ENCODE measurements around the gene CHD6.

CHD6 gene

DNA sequence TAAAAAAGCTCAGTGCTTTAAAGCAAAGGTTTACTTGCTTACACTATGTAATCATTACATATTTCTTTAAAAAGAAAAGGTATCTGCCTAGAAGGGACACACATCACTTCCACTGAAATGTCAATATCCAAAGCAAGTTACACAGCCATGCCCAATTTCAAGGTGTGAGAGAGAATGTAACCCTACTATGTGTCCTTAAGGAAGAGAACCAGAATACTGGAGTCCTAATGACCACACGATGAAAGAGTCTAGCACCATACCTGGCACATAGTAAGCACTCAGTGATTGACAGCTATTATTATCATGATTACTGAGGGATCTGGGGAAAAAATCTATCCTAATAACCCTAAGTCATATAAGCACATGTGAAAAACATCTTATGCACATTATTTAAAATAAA is 10.4 kb downstream of the CHD6 start (continued):
- TF ChIP-seq CSDC2 (CRISPR knock-in tag; IDR thresholded peaks at IDR 0.05) (no peak), ISL1 (CRISPR knock-in tag; IDR thresholded peaks at IDR 0.05) (no peak)

DNA sequence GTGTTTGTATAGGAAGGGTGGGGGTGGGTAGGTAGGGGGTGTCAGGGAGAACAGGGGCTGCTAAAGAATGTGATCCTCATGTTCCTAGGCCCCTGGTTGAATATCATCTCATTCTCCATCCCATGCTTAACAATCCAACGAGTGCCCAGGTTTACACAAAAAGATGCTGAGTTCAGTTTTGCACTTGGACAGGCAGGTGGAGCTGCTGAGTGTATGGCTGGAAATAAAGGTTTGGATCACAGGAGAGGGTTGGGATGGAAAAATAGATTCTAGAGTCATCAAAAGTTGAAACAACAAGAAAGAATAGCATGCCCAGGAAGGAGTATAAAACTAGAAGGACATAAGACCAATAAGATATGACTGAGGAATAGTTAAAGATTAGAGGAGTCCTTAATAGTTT is 14.2 kb downstream of the CHD6 start:
- no peak for ATAC-seq
- TF ChIP-seq SNAI2 (CRISPR knock-in tag; IDR thresholded peaks at IDR 0.05) (no peak), TCF4 (CRISPR knock-in tag; IDR thresholded peaks at IDR 0.05; ENCODE audit: borderline replicate concordance) (no peak), ZNF70 (CRISPR knock-in tag; IDR thresholded peaks at IDR 0.05) (no peak), GLIS3 (CRISPR knock-in tag; IDR thresholded peaks at IDR 0.05) (no peak), ZFP3 (CRISPR knock-in tag; IDR thresholded peaks at IDR 0.05) (no peak), ZNF565 (CRISPR knock-in tag; conservative IDR thresholded peaks at IDR 0.05; ENCODE audit: low read depth) (no peak), OSR1 (CRISPR knock-in tag; IDR thresholded peaks at IDR 0.05) (no peak)
- TF ChIP-seq, protein P1, sequence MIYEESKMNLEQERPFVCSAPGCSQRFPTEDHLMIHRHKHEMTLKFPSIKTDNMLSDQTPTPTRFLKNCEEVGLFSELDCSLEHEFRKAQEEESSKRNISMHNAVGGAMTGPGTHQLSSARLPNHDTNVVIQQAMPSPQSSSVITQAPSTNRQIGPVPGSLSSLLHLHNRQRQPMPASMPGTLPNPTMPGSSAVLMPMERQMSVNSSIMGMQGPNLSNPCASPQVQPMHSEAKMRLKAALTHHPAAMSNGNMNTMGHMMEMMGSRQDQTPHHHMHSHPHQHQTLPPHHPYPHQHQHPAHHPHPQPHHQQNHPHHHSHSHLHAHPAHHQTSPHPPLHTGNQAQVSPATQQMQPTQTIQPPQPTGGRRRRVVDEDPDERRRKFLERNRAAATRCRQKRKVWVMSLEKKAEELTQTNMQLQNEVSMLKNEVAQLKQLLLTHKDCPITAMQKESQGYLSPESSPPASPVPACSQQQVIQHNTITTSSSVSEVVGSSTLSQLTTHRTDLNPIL (CRISPR knock-in tag; IDR thresholded peaks at IDR 0.05; ENCODE audit: low read depth): no peak
- TF ChIP-seq, protein P2, sequence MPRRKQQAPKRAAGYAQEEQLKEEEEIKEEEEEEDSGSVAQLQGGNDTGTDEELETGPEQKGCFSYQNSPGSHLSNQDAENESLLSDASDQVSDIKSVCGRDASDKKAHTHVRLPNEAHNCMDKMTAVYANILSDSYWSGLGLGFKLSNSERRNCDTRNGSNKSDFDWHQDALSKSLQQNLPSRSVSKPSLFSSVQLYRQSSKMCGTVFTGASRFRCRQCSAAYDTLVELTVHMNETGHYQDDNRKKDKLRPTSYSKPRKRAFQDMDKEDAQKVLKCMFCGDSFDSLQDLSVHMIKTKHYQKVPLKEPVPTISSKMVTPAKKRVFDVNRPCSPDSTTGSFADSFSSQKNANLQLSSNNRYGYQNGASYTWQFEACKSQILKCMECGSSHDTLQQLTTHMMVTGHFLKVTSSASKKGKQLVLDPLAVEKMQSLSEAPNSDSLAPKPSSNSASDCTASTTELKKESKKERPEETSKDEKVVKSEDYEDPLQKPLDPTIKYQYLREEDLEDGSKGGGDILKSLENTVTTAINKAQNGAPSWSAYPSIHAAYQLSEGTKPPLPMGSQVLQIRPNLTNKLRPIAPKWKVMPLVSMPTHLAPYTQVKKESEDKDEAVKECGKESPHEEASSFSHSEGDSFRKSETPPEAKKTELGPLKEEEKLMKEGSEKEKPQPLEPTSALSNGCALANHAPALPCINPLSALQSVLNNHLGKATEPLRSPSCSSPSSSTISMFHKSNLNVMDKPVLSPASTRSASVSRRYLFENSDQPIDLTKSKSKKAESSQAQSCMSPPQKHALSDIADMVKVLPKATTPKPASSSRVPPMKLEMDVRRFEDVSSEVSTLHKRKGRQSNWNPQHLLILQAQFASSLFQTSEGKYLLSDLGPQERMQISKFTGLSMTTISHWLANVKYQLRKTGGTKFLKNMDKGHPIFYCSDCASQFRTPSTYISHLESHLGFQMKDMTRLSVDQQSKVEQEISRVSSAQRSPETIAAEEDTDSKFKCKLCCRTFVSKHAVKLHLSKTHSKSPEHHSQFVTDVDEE (CRISPR knock-in tag; IDR thresholded peaks at IDR 0.05): no peak
- TF ChIP-seq, protein P3, sequence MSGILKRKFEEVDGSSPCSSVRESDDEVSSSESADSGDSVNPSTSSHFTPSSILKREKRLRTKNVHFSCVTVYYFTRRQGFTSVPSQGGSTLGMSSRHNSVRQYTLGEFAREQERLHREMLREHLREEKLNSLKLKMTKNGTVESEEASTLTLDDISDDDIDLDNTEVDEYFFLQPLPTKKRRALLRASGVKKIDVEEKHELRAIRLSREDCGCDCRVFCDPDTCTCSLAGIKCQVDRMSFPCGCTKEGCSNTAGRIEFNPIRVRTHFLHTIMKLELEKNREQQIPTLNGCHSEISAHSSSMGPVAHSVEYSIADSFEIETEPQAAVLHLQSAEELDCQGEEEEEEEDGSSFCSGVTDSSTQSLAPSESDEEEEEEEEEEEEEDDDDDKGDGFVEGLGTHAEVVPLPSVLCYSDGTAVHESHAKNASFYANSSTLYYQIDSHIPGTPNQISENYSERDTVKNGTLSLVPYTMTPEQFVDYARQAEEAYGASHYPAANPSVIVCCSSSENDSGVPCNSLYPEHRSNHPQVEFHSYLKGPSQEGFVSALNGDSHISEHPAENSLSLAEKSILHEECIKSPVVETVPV (CRISPR knock-in tag; IDR thresholded peaks at IDR 0.05): no peak

DNA sequence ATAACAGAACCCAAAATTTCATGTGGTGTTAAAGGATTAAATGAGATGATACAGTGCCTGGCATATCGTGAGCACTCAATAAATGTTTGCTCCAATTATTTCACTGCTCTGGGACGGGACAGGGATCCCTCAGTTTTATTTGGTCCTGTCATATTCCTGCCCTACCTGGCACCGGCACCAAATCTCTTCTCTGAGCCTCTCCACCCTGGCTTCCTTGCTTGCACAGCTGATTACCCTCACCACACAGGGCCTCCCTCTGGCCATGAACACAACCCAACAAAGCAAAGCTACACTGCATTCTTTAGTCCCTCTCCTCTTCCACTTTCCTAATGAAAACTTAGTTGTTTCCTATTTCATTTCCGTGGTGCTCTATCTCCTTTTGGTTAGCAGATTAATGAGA is 16.4 kb downstream of the CHD6 start:
- no peak for ATAC-seq
- no peak for TF ChIP-seq PPARA (CRISPR knock-in tag; IDR thresholded peaks at IDR 0.05; ENCODE audit: borderline replicate concordance)
- no peak for TF ChIP-seq BACH2 (CRISPR knock-in tag; IDR thresholded peaks at IDR 0.05; ENCODE audit: borderline replicate concordance)
- TF ChIP-seq ARNTL (CRISPR knock-in tag; IDR thresholded peaks at IDR 0.05; ENCODE audit: borderline replicate concordance, low read depth): no peak
- TF ChIP-seq OSR1 (CRISPR knock-in tag; IDR thresholded peaks at IDR 0.05): no peak
- no peak for TF ChIP-seq ZFP3 (CRISPR knock-in tag; IDR thresholded peaks at IDR 0.05)
- TF ChIP-seq, protein P4, sequence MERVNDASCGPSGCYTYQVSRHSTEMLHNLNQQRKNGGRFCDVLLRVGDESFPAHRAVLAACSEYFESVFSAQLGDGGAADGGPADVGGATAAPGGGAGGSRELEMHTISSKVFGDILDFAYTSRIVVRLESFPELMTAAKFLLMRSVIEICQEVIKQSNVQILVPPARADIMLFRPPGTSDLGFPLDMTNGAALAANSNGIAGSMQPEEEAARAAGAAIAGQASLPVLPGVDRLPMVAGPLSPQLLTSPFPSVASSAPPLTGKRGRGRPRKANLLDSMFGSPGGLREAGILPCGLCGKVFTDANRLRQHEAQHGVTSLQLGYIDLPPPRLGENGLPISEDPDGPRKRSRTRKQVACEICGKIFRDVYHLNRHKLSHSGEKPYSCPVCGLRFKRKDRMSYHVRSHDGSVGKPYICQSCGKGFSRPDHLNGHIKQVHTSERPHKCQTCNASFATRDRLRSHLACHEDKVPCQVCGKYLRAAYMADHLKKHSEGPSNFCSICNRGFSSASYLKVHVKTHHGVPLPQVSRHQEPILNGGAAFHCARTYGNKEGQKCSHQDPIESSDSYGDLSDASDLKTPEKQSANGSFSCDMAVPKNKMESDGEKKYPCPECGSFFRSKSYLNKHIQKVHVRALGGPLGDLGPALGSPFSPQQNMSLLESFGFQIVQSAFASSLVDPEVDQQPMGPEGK (CRISPR knock-in tag; IDR thresholded peaks at IDR 0.05; ENCODE audit: borderline replicate concordance): no peak
- TF ChIP-seq, protein P2 (CRISPR knock-in tag; IDR thresholded peaks at IDR 0.05): no peak
- TF ChIP-seq, protein P5, sequence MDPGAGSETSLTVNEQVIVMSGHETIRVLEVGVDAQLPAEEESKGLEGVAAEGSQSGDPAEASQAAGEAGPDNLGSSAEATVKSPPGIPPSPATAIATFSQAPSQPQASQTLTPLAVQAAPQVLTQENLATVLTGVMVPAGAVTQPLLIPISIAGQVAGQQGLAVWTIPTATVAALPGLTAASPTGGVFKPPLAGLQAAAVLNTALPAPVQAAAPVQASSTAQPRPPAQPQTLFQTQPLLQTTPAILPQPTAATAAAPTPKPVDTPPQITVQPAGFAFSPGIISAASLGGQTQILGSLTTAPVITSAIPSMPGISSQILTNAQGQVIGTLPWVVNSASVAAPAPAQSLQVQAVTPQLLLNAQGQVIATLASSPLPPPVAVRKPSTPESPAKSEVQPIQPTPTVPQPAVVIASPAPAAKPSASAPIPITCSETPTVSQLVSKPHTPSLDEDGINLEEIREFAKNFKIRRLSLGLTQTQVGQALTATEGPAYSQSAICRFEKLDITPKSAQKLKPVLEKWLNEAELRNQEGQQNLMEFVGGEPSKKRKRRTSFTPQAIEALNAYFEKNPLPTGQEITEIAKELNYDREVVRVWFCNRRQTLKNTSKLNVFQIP (CRISPR knock-in tag; IDR thresholded peaks at IDR 0.05; ENCODE audit: borderline replicate concordance, low read depth): no peak
- TF ChIP-seq GLIS3 (CRISPR knock-in tag; IDR thresholded peaks at IDR 0.05): no peak
